IMR-90 (cell line): ENCODE results near the gene SIK3. TPM values are rescaled to one million over a fixed set of nuclear protein-coding genes. Genes with fewer than 3 reads are reported as not detected.

Source experiments
- ATAC-seq: fragments of 200-7000 bp; cut with Tn5 transposase; 2 replicates; pipeline ENCODE4 v1.9.1; 2020; ENCODE audit warnings: low read depth, mild to moderate bottlenecking, moderate library complexity
- BruUV-seq: library from RNA; stranded (reverse); fragments of 400-500 nt; replicated peaks from 2 replicates; lab custom pipeline; 2021; lab: Mats Ljungman, UMichigan
- CTCF ChIA-PET: fragments of 300-600 bp; formaldehyde crosslinking; extraction: SDS; loops from one replicate; lab custom pipeline; 2021; ENCODE audit warnings: antibody characterized with exemption; lab: Yijun Ruan, JAX
- POLR2A ChIA-PET: fragments of 300-600 bp; sonication (Branson Sonifier 250); formaldehyde crosslinking; loops from one replicate; lab custom pipeline; 2022; ENCODE audit warnings: antibody characterized with exemption; ENCODE audit not compliant: unreplicated experiment; lab: Charles Lee
- DNase-seq: peaks from one replicate; pipeline ENCODE4 v3.0.0; 2013
- H2AFZ ChIP-seq: replicated peaks from 2 replicates; pipeline ENCODE3; 2013; ENCODE audit warnings: low read length, mild to moderate bottlenecking; ENCODE audit not compliant: poor library complexity
- H2AK5ac ChIP-seq: 2 replicates; pipeline ENCODE4 v1.6.1; 2013; ENCODE audit warnings: low read depth, low read length, inconsistent platforms
- H2AK9ac ChIP-seq: replicated peaks from 2 replicates; pipeline ENCODE3; 2013; ENCODE audit warnings: mild to moderate bottlenecking, low read depth, low read length, moderate library complexity; ENCODE audit not compliant: poor library complexity
- H2BK120ac ChIP-seq: 2 replicates; pipeline ENCODE4 v1.6.1; 2013; ENCODE audit warnings: low read depth, low read length, inconsistent platforms
- H2BK15ac ChIP-seq: 3 replicates; pipeline ENCODE4 v1.6.1; 2013; ENCODE audit warnings: low read depth, low read length, inconsistent platforms
- H2BK20ac ChIP-seq: 2 replicates; pipeline ENCODE4 v1.6.1; 2013; ENCODE audit warnings: low read depth, mild to moderate bottlenecking, inconsistent platforms, low read length, moderate library complexity
- H2BK5ac ChIP-seq: 2 replicates; pipeline ENCODE4 v1.6.1; 2013; ENCODE audit warnings: mild to moderate bottlenecking, low read depth, low read length, inconsistent platforms; ENCODE audit not compliant: poor library complexity, severe bottlenecking
- H3K14ac ChIP-seq: replicated peaks from 2 replicates; pipeline ENCODE4 v1.6.1; 2013; ENCODE audit warnings: low read depth, low read length, inconsistent platforms
- H3K18ac ChIP-seq: 2 replicates; pipeline ENCODE4 v1.6.1; 2013; ENCODE audit warnings: low read depth, low read length, control low read depth
- H3K23ac ChIP-seq: 2 replicates; pipeline ENCODE4 v1.6.1; 2013; ENCODE audit warnings: low read depth, low read length, inconsistent platforms
- H3K27ac ChIP-seq: 2 replicates; pipeline ENCODE4 v1.5.1; 2013; ENCODE audit warnings: mild to moderate bottlenecking, control low read depth, low read length; ENCODE audit not compliant: insufficient read depth
- H3K27me3 ChIP-seq: 2 replicates; pipeline ENCODE4 v1.6.1; 2013; ENCODE audit warnings: low read length; ENCODE audit not compliant: control insufficient read depth, insufficient read depth
- H3K36me3 ChIP-seq: 2 replicates; pipeline ENCODE4 v1.6.1; 2013; ENCODE audit warnings: low read length, mixed read lengths; ENCODE audit not compliant: control insufficient read depth, insufficient read depth
- H3K4ac ChIP-seq: 2 replicates; pipeline ENCODE4 v1.6.1; 2013; ENCODE audit warnings: low read depth, low read length, inconsistent platforms
- H3K4me1 ChIP-seq: 2 replicates; pipeline ENCODE4 v1.6.1; 2013; ENCODE audit warnings: low read length, mixed read lengths; ENCODE audit not compliant: control insufficient read depth, insufficient read depth
- H3K4me2 ChIP-seq: 2 replicates; pipeline ENCODE4 v1.6.1; 2013; ENCODE audit warnings: low read depth, mild to moderate bottlenecking, control low read depth, low read length, moderate library complexity
- H3K4me3 ChIP-seq: 2 replicates; pipeline ENCODE4 v1.5.1; 2013; ENCODE audit warnings: low read depth, mild to moderate bottlenecking, control low read depth, low read length, moderate library complexity; ENCODE audit not compliant: insufficient read depth
- H3K56ac ChIP-seq: 2 replicates; pipeline ENCODE4 v1.6.1; 2013; ENCODE audit warnings: low read length, inconsistent platforms; ENCODE audit not compliant: insufficient read depth; ENCODE audit errors: extremely low read depth
- H3K79me1 ChIP-seq, 2 experiments: 2 replicates each; pipeline ENCODE4 v1.6.1; 2013; ENCODE audit warnings: low read length in 2 of 2, inconsistent platforms in 1 of 2, low read depth in 1 of 2
- H3K9ac ChIP-seq: 2 replicates; pipeline ENCODE4 v1.6.1; 2013; ENCODE audit warnings: low read depth, low read length, control low read depth
- H3K9me1 ChIP-seq: 2 replicates; pipeline ENCODE4 v1.6.1; 2013; ENCODE audit warnings: low read length, inconsistent platforms; ENCODE audit not compliant: insufficient read depth
- H3K9me3 ChIP-seq: 2 replicates; pipeline ENCODE4 v1.6.1; 2013; ENCODE audit warnings: low read length; ENCODE audit not compliant: control insufficient read depth, insufficient read depth
- H4K20me1 ChIP-seq: 2 replicates; pipeline ENCODE4 v1.6.1; 2013; ENCODE audit warnings: low read length, inconsistent platforms; ENCODE audit not compliant: insufficient read depth
- H4K5ac ChIP-seq: 2 replicates; pipeline ENCODE4 v1.6.1; 2013; ENCODE audit warnings: mild to moderate bottlenecking, low read depth, low read length, control low read depth
- H4K8ac ChIP-seq, 2 experiments: 2 replicates each; pipeline ENCODE4 v1.6.1; 2013; ENCODE audit warnings: low read depth in 2 of 2, low read length in 2 of 2, control low read depth in 1 of 2, inconsistent platforms in 1 of 2
- H4K91ac ChIP-seq: 2 replicates; pipeline ENCODE4 v1.6.1; 2013; ENCODE audit warnings: low read depth, low read length, inconsistent platforms; ENCODE audit not compliant: insufficient read depth
- BHLHE40 ChIP-seq: fragments of 150-350 bp; IDR thresholded peaks from 2 replicates; pipeline ENCODE4 v1.6.1; 2016; ENCODE audit warnings: mild to moderate bottlenecking, low read depth, low read length
- CHD1 ChIP-seq: IDR thresholded peaks from 2 replicates; pipeline ENCODE4 v1.6.1; 2012; ENCODE audit warnings: low read depth, low read length, improper control_type of control experiment
- ELK1 ChIP-seq: fragments of 150-350 bp; IDR thresholded peaks from 2 replicates; pipeline ENCODE4 v1.6.1; 2016; ENCODE audit warnings: low read depth, mild to moderate bottlenecking, low read length, moderate library complexity, borderline replicate concordance
- FOS ChIP-seq: fragments of 150-350 bp; IDR thresholded peaks from 2 replicates; pipeline ENCODE4 v1.6.1; 2016; ENCODE audit warnings: low read depth, low read length
- MAFK ChIP-seq: IDR thresholded peaks from 2 replicates; pipeline ENCODE4 v1.6.1; 2012; ENCODE audit warnings: low read depth, low read length, improper control_type of control experiment
- MXI1 ChIP-seq: IDR thresholded peaks from 2 replicates; pipeline ENCODE4 v1.6.1; 2012; ENCODE audit warnings: low read depth, mild to moderate bottlenecking, low read length, moderate library complexity, borderline replicate concordance
- NFE2L2 ChIP-seq: fragments of 150-350 bp; IDR thresholded peaks from 2 replicates; pipeline ENCODE4 v1.6.1; 2016; ENCODE audit warnings: low read depth, mild to moderate bottlenecking, low read length
- POLR2A ChIP-seq: IDR thresholded peaks from 2 replicates; pipeline ENCODE4 v1.6.1; 2012; ENCODE audit warnings: mild to moderate bottlenecking, low read depth, low read length
- RAD21 ChIP-seq: IDR thresholded peaks from 2 replicates; pipeline ENCODE4 v1.6.1; 2012; ENCODE audit warnings: low read length, improper control_type of control experiment
- RCOR1 ChIP-seq: IDR thresholded peaks from 2 replicates; pipeline ENCODE4 v1.6.1; 2012; ENCODE audit warnings: mild to moderate bottlenecking, low read length, improper control_type of control experiment; ENCODE audit not compliant: insufficient replicate concordance
- RFX5 ChIP-seq: IDR thresholded peaks from 2 replicates; pipeline ENCODE4 v1.8.0; 2012; ENCODE audit warnings: low read depth, mild to moderate bottlenecking, low read length, moderate library complexity
- SMC3 ChIP-seq: fragments of 150-350 bp; IDR thresholded peaks from 2 replicates; pipeline ENCODE4 v1.6.1; 2016; ENCODE audit warnings: low read depth, mild to moderate bottlenecking, antibody characterized with exemption, low read length, moderate library complexity
- USF2 ChIP-seq: fragments of 150-350 bp; IDR thresholded peaks from 2 replicates; pipeline ENCODE4 v1.6.1; 2017; ENCODE audit warnings: mild to moderate bottlenecking, antibody characterized with exemption, low read length, low read depth
- WGBS, 2 experiments: methylation state at CpG; one replicate each; pipeline versions ENCODE4 v1.1.5 to v1.1.7; 2013; ENCODE audit warnings: missing lambda C conversion rate in 2 of 2; ENCODE audit not compliant: insufficient read length in 1 of 2; ENCODE audit errors: extremely low coverage in 2 of 2; 5-methylcytosine and 5-hydroxymethylcytosine counted together
- dilution Hi-C: fragments of 300-500 bp; cut with HindIII; formaldehyde crosslinking; loops from one replicate; pipeline ENCODE4 v1.14.3; 2018; ENCODE audit warnings: low sequenced_read_pairs; ENCODE audit not compliant: unreplicated experiment
- in situ Hi-C: fragments of 300-500 bp; cut with MboI; formaldehyde crosslinking; loops from 3 replicates; pipeline ENCODE4 v1.14.3; 2019; ENCODE audit warnings: low sequenced_read_pairs, inconsistent platforms, mixed read lengths
- intact Hi-C: fragments of 100-400 bp; cut with micrococcal nuclease; formaldehyde crosslinking; loops from 2 replicates; pipeline ENCODE4 v1.10.0; 2022
- polyA plus RNA-seq, 3 experiments: library from polyadenylated mRNA; depleted of rRNA; stranded (reverse); fragments of >200 nt; gene quantifications; 2 replicates each; pipeline ENCODE4 v1.2.3, GENCODE V29; 2012; ENCODE audit warnings: low replicate concordance in 1 of 3
- total RNA-seq: library from RNA; depleted of rRNA; stranded (reverse); fragments of >200 nt; gene quantifications from 2 replicates; pipeline ENCODE4 v1.2.3, GENCODE V29; 2012

SIK3 gene
- total and polyA plus RNA-seq, 2 of the 4 experiments (the other 2 are of a cell fraction) = 8.2 to 9.1 TPM

GRCh38 chr11:116831790-116832349 is 266.4 kb downstream of the SIK3 start:
- Histone ChIP-seq H3K23ac (no peak overlapping the region), H3K27ac (no peak overlapping the region), H2BK5ac (no peak overlapping the region), H4K91ac (no peak overlapping the region), H2AK5ac (no peak overlapping the region), H3K4me1 (peaks cover 7% of the 10 kb centered on the region; the same call in 1 of the 2 replicates), H3K4me3 (no peak overlapping the region), H3K9me1 (no peaks in the 10 kb centered on the region; the same call in 1 of the 2 replicates), H2AK9ac (no peak overlapping the region), H3K4me2 (no peak overlapping the region), H3K9me3 (no peaks in the 10 kb centered on the region), H4K8ac (no peak overlapping the region), H2BK20ac (no peak overlapping the region), H3K56ac (no peak overlapping the region), H4K20me1 (no peaks in the 10 kb centered on the region), H3K18ac (no peak overlapping the region), H3K9ac (no peak overlapping the region), H3K79me1 (no peaks in the 10 kb centered on the region), H3K4ac (no peak overlapping the region), H3K36me3 (no peaks in the 10 kb centered on the region), H3K27me3 (peaks cover 8% of the 10 kb centered on the region; the same call in 1 of the 2 replicates), H4K5ac (no peak overlapping the region), H2BK15ac (no peak overlapping the region), H2BK120ac (no peak overlapping the region), H2AFZ (no peak overlapping the region), H3K14ac (no peak overlapping the region)
- BruUV-seq = no TSS peak
- intact Hi-C loops = no loop called here
- DNase-seq (no peak), ATAC-seq (no peak)
- in situ Hi-C loops = no loop called here
- dilution Hi-C loops = no loop called here
- TF ChIP-seq RFX5 (no peak), POLR2A (no peak), MAFK (no peak), FOS (no peak), SMC3 (no peak), ELK1 (no peak), NFE2L2 (no peak), USF2 (no peak), CHD1 (no peak), BHLHE40 (no peak), RCOR1 (no peak), MXI1 (no peak), RAD21 (no peak)
- no CpG with 5 or more reads among the region's 7 CpGs for WGBS, 2 experiments
- ChIA-PET CTCF (no interaction called here), POLR2A (no interaction called here)
